Astrocyte of the cerebellum (primary cell): ENCODE results near the gene RBM15B.

Source experiments
- DNase-seq: peaks from one replicate; pipeline ENCODE4 v3.0.0-alpha.2; 2011; ENCODE audit warnings: low read depth
- H3K4me3 ChIP-seq: 2 replicates; pipeline ENCODE4 v1.5.1; 2011; ENCODE audit warnings: mild to moderate bottlenecking, low read depth, low read length, moderate library complexity
- CTCF ChIP-seq: IDR thresholded peaks from 2 replicates; pipeline ENCODE4 v1.5.1; 2012; ENCODE audit warnings: low read length, low read depth, moderate library complexity, mild to moderate bottlenecking; ENCODE audit errors: missing control alignments
- in situ Hi-C: cut with HindIII; loops from 2 replicates; pipeline ENCODE4 v1.10.0; 2017; ENCODE audit warnings: low sequenced_read_pairs

The RBM15B gene

GRCh38 chr3:51354731-51355615 is 36.1 kb upstream of the RBM15B start:
- H3K4me3 ChIP-seq, result no peak overlapping the region
- TF ChIP-seq CTCF, result no peak
- in situ Hi-C loops, result no loop called here
- no peak for DNase-seq

GRCh38 chr3:51355891-51356578 is 35.0 kb upstream of the RBM15B start:
- TF ChIP-seq CTCF, result no peak
- H3K4me3 ChIP-seq, result no peak overlapping the region
- DNase-seq, result no peak
- in situ Hi-C loops, result no loop called here

- no peak overlapping the region for H3K4me3 ChIP-seq
- DNase-seq, result no peak
- in situ Hi-C loops, result no loop called here
- no peak for TF ChIP-seq CTCF
These were observed 33.2 kb upstream of the RBM15B start for GRCh38 chr3:51357856-51358255.

- no peak for DNase-seq
- no peak for TF ChIP-seq CTCF
- no peak overlapping the region for H3K4me3 ChIP-seq
- in situ Hi-C loops, result no loop called here
These were observed 32.1 kb upstream of the RBM15B start for GRCh38 chr3:51358981-51359380.

- in situ Hi-C loops, result no loop called here
- H3K4me3 ChIP-seq, result no peak overlapping the region
- no peak for TF ChIP-seq CTCF
- no peak for DNase-seq
These were observed 30.3 kb upstream of the RBM15B start for GRCh38 chr3:51360806-51361205.

- in situ Hi-C loops, result no loop called here
- H3K4me3 ChIP-seq, result no peak overlapping the region
- no peak for TF ChIP-seq CTCF
- no peak for DNase-seq
These were observed 29.3 kb upstream of the RBM15B start for GRCh38 chr3:51361746-51362145.
